LHCN-M2 (cell line): Measurements from ENCODE around the gene TFAP2A. TPM values are rescaled to one million over a fixed set of nuclear protein-coding genes. Genes with fewer than 3 reads are reported as not detected.

ENCODE experiments used
- DNase-seq: peaks from one replicate; pipeline ENCODE4 v3.0.0-alpha.2; 2012; ENCODE audit warnings: low read depth
- polyA plus RNA-seq: library from polyadenylated mRNA; unstranded; fragments of >200 nt; gene quantifications from one replicate; pipeline ENCODE4 v1.2.1, GENCODE V29; 2012; ENCODE audit warnings: missing spikeins
- total RNA-seq: library from RNA; depleted of rRNA; stranded (reverse); fragments of >200 nt; gene quantifications from 2 replicates; pipeline ENCODE4 v1.2.3, GENCODE V29; 2014; rRNA removed

TFAP2A gene
- 0.06 and 0.29 TPM in 2 replicates for total RNA-seq
- polyA plus RNA-seq, result 0.90 TPM

DNA sequence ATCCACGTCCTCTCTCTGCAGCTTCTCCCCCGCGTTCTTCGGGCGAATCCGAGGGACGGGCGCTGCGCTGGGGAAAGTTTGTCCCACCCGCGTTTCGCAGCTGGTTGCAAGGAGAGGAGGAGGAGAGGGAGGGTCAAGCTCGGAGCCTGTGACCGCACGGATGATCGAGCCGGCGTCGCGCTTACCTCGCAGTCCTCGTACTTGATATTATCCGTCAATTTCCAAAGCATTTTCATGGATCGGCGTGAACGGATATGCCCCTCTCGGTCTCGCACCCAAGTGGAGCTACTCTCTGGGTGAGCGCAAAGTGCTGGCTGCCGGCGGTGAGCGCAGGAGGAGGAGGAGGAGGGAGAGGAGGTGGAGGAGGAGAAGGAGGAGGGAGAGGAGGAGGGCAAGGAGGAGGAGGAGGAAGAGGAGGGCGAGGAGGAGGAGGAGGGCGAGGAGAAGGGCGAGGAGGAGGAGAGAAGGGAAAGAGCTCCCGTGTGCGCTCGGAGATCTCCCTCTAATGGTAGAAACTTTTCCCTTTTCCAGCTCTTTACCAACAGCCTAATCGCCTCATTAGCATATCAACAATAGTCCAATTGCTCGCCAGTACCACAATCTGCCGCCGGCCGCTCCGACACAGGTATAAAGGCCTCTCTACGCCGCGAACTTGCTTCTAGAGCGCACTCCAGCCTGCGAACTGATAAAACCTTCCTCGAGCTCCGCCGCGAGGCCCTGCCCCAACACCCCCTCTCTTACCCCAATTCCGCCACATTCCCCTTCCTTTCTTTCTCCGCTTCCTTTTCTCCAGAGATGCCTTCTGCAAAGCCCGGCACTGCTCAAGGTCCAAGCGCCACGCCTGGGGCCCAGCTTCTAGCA lies at the start of gene TFAP2A:
TSS of gene TFAP2A (minus strand) at position 319 of the 861 bp plus-strand sequence. CDS start at position 236, 83 bp downstream.
- peak; percentile 49 for DNase-seq

DNA sequence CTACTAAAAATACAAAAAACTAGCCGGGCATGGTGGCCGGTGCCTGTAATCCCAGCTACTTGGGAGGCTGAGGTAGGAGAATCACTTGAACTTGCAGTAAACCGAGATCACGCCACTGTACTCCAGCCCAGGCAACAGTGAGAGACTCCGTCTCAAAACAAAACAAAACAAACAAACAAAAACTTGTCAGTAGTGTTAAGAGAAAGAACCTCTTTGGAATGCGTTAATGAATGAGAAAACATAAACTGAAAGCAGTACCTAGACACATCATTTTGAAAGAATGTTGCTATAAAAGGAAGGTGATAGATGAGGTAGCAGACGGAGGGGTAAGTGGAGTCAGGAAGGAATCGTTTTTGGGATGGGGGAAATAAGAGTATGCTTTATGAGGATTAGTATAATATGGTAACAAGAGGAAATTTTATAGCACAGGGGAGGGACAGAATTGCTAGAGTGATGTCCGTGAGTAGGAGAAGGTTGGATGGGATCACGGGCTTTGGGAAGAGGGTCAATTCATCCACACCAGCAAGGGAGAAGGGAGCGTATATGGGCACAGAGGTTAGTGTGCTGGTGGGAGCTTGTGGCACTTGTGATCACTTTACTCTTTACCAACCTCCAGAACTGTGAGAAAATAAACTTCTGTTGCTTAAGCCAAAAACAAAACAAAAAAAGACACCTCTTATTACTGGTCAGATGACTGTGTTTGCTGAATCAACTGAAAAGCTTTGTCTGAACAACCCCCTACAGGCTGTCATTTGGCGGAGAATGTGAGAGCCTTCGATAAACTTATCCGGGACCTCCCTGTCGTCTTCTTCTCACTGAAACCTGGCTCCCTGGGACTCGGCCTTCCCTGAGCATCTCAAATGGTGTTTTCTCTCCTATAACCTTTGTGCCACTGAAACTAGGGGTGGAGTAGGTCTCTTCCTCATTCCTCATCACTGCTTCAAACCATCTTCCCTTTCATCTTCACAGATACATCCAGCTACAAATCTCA lies 48.9 kb upstream of the TFAP2A start:
- no peak for DNase-seq

DNA sequence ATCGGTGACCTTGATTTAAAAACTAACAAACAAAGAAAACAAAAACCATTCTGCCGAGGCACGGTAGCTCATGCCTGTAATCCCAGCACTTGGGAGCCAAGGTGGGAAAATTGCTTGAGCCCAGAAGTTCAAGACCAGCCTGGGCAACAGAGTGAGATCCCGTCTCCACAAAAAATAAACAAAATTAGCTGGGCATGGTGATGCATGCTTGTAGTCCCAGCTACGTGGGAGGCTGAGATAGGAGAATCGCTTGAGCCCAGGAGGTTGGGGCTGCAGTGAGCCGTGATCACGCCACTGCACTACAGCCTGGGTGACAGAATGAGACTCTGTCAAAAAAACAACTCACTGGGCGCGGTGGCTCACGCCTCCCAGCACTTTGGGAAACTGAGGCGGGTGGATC lies 48.2 kb upstream of the TFAP2A start:
- DNase-seq, result no peak

DNA sequence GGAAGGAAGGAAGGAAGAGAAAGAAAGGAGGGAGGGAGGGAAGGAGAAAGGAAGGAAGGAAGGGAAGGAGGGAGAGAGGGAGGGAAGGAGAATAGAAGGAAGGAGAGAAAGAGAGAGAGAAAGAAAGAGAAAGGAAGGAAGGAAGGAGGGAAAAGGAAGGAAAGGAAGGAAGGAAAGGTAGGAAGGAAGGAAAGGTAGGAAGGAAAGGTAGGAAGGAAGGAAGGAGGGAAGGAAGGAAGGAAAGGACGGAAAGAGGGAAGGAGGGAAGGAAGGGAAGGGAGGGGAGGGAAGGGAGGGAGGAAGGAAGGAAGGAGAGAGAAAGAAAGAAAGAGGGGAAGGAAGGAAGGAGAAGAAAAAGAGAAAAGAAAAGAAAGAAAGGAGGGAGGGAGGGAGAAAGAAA lies 47.0 kb upstream of the TFAP2A start:
- DNase-seq, result no peak

DNA sequence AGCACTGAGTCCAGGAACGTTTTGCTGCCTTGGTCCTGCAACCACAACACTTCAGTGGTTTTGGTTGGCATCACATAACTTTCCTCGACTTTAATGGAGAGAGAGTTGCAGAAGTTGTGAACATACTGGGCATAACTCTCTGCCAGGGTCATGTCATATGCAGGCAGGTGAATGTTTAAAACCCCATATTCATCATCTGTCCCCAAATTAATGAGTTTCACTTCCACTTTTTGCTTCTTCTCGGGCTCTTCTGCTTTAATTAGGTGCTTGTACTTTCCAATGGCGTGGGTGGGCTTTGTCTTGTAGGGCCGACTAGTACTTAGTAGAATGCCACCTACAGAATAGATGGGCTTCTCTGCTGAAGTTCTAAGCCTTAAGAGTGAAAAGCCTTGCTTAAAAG lies 45.2 kb upstream of the TFAP2A start:
- DNase-seq, result no peak

DNA sequence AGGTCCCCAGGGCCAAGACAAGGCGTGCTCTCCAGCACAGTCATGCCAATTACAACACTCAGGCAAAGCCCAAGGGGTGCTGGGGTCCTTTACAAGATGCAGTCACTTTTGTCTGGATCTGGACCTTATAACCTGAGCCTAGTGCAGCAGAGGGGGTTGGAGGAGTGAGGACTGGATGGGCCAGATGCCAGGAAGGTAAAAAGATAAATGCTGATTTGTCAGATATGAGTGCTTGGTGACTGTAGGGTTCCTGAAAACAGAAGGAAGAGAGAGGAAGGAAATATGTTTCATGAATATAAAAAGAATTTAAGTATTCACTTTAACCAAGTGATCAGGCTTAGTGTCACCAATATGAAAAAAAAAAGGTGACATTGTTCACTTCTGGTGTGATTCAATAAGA lies 43.4 kb upstream of the TFAP2A start:
- DNase-seq, result no peak

DNA sequence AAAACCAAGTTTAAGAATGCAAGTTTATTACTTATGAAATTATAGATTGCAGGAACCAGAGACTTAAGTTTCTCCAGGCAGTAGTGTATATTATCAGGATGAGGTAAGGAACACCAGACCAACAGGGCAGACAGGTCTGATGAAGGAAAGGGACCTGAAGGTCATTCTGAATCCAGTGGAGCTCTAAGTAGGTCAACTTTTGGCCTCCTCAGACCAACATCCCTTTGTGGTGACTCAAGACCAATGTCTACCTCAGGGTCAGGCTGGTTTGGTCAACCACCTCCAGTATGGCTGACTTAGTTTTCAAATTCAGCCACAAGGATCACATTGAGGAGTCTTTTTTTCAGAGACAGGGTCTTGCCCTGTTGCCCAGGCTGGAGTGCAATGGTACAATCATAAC lies 38.7 kb upstream of the TFAP2A start:
- DNase-seq, result no peak

DNA sequence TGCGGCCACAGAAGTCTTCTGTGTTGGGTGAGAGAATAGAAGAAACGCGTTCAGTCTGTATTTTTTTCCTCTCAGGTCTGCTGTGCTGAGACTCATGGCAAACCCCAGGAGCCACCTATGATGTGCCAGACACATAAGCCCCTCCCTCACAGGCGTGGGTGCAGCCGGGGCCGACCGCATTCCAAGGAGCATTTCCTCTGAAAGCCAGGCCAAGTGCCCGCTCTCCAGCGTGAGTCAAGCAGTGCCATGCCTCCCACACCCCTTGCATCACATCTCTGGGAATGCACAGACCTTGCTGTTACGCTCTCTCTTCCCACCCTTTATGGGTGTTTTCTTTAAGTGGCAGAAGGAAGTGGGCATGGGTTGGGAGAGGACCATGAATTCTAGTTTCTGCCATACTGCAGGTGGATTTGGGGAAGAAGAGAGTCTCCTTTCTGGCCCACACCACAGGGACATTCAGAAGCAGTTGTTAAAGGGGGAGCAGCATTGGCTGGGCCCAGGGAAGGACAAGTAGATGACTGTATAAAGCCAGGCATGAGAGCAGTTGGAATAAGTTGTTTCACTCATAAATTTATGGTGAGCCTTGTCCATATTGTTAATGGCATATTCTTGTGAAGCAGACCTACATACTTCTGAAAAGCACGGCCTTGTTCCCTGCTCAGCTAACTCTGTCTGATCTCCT lies 37.1 kb upstream of the TFAP2A start:
- DNase-seq, result peak; percentile 88

DNA sequence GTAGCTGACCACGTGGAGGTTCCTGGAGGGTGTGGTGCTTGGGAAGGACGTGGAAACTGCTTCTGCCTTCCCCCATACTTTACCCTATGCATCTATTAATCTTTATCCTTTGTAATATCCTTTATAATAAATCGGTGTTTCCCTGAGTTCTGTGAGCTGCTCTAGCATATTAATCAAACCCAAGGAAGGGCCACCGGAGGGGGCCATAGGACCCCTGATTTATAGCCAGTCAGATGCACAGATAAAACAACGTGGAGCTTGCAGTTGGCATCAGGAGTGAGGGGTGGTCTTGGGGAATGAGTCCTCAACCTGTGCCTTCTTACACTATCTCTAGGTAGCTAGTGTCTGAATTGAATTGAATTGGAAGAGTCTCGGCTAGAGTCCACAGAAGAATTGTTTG lies 36.5 kb upstream of the TFAP2A start:
- no peak for DNase-seq

DNA sequence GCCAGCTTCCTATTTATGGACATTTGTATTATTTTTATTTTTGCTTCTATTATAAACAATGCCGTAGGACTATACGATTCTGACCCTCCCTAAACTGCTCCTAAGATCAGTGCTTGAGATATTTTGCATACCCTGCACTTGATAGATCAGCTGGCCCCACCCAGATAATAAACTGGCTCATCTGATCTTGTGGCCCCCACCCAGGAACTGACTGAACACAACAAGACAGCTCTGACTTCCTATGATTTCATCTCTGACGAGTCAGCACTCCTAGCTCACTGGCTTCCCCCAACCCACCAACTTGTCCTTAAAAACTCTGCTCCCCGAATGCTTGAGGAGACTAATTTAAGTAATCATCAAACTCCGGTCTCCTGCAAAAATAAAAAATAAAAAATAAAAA lies 34.9 kb upstream of the TFAP2A start:
- DNase-seq, result no peak

DNA sequence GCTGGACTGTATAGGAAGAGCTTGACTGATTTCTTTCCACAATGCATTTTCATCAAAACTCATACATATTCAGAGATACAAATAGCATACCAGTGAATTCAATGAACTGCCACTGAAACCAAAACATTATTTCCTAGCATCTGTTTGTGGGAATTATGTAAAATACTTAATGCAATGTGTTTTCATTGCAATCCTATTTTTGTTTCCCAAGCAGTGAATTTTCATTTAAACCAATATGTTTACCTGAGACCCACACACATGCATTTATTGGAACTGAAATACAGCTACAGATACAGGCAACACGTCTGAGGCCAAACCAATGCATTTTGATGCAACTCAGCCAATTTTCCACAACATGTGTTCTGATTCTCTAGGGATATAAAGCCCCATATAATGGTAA lies 33.2 kb upstream of the TFAP2A start:
- DNase-seq, result no peak

DNA sequence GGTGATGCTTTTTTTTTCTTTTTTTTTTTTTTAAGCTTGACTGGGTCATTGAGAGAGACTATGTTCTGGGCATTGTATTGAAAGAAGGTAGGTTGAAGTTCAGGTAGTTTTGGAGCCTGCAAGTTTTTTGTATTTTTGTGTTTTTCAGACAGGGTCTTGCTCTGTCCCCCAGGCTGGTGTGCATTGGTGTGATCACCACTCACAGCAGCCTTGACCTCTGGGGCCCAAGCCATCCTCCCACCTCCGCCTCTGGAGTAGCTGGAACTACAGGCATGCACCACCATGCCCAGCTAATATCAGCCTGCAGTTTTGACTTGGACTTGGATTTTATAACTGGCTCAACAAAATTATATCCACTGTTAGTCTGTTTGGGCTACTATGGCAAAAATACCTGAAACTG lies 31.7 kb upstream of the TFAP2A start:
- no peak for DNase-seq

DNA sequence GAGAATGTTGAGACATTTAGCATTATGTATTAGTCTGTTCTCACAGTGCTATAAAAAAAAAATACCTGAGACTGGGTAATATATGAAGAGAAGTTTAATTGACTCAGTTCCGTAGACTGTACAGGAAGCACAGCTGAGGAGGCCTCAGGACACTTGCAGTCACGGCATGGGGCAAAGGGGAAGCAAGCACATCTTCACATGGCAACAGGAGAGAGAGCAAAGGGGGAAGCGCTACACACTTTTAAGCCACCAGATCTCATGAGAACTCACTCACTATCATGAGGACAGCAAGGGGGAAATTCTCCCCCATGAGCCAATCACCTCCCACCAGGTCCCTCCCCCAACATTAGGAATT lies 26.8 kb upstream of the TFAP2A start:
- DNase-seq, result no peak

DNA sequence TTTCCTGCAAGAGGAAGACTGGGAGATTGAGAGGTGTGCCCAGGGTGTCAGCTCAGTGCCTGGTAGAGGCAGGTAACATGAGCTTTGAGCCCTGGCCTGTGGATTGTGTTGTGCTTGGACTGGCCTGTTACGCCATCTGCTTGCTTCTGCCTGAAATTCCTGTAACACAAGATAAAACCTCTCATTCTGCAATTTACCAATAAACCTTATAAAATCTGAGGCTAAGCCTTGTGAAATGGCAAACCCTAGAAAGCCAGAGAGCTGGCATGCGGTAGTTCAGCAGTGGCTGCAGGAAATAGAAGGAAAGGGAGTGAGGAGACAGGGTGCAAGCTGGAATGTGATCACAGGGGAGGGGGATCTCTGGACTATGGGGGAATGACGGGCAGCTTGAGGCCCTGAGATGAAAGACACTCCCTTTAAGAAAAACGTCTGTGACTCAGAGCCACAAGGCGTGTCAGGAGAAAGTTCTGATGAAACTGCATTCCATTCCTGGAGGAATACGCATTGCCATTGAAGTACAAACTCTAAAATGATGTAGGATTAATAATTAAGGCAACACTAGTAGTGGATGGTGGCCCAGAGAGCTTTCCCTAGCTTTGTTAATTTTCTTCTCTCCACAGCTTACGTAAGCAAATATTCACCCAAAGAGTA lies 26.3 kb upstream of the TFAP2A start:
- peak; percentile 93 for DNase-seq

DNA sequence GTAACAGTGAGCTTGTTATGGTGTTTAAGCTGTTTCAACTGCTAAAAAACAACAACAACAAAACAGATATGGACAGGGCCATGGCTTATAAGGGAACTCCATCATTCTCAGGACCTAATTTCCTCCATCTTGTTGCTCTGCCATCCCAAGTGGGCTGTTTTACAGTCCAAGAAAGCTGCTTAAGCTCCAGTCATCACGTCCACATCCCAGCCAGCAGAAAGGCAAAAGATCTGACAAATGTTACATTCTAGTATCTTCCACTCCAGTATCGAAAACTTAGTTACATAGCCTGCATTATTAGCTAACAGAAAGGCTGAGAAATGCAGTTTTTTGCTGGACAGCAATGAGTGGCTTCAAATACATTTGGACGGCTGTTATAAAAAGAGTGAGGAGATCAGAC lies 23.0 kb upstream of the TFAP2A start:
- DNase-seq, result no peak

DNA sequence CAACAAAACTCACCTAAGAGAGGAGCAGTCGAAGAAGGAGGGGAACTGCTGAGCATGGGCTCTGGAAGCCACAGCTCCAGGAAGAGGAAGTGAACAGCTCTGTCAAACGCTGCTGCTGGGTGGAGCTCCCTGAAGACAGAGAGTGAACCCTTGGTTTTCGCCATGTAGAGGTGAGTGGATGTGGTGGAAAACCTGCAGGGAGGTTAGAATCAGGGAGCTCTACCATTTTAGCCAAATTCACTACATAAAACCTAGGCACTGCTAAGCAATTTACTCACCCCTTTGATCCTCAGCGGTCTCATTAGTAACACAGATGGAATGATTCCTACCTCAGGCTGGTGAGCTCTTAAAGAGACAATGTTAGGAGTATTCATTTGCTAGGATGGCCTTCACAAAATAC lies 19.4 kb upstream of the TFAP2A start:
- no peak for DNase-seq

DNA sequence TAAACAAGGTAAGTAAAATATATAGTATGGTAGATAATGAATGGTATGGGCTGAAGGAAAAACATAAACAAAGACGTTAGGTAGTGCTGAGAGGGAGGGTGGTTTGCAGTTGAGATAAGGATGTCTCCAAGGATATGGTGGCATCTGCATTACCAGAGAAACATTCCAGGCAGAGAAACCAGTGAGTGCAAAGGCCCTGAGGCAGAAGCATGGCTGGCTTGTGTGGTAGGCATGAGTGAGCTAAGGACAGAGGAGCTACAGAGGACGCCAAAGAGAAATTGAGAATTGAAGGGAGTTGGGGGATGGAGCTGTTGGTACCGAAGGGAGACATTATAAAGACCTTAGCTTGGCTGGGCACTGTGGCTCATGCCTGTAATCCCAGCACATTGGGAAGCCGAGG lies 18.4 kb upstream of the TFAP2A start:
- no peak for DNase-seq

DNA sequence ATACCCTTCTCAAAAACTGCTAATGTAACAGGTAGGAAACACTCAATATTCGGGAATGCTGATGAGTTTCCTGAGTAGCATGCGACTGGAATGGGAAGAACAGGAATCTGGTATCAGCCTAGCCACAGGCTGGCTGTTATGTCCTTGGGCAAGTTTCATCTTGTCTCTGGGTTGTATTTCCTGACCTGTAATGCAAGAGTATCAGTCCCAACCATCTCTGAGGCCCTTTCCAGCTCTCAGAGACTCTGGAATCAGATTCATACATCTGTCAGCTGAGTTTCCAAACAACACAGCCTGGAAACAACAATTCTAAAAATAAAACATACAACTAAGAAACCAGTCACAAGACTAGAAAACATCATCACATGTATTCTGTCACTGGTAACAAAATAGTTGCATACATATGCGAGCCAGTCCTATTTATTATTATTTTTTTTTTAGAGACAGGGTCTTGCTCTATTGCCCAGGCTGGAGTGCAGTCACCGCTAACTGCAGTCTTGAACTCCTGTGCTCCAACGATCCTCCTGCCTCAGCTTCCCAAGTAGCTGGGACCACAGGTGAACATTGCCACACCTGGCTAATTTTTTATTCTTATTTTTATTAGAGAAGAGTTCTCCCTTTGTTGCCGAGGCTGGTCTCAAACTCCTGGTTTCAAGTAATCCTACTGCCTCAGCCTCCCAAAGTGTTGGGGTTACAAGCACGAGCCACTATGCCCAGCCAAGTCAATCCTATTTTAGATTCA lies 16.7 kb upstream of the TFAP2A start:
- DNase-seq, result no peak

DNA sequence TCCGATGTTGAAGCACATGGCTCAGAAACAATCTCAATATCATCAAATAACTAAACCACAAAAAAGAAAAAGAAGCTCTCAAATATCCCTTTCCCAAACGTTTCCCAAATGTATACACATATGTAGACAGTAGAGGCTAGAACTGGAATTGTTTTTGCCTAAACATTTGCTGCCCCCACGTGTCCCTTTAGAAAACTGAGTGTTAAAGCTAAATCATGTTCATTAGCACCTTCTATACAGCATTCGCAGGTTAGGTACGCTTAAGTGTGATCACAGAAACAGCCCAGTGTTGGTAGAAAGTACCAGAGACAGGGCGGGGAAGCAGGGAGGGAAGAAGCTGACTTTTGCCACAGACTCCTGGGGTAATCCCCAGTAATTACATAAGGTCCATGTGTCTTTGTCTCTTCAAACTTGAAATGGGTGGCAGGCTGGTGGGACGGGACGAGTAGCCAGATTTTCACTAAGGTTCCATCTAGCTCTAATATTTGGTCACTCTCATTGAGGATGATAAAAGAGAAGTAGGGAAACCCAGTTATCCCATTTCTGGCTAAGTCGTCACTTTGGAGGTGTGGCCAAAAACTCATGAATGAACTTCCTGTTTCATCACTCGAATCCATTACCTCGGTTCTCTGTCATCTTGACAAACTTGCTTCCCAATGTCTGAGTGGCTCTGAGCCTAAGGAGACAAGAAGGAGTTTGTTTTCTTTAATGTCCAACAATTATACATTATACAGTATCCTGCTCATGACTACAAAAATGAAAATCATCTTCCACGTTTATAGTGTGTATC lies 15.0 kb upstream of the TFAP2A start:
- DNase-seq, result no peak

DNA sequence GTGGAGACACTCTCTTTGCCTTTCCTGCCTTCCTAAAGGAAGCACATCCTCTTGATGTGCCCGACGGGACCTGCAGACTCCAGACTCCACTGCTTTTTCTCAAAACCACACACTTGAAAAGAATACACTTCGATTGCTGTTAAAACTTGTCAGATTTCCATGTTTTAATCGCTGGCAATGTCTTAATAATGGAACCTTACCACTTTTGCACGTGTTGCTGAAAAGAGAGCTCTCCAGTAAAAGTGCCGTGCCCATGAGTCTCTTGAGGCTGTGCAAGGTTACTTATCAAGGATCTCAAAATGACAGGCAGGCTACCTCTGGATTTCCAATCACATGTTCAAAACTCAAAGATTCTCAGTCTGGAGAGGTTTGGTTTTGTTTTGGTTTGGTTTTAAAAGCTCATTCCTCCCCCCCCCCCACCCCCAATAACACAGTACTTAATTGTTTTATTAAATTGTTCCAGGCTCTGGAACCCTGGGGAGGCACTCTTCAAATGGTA lies 12.0 kb upstream of the TFAP2A start:
- no peak for DNase-seq
